Endothelial cell of umbilical vein (primary cell): ENCODE measurements around the gene SARS2.

Experiments
- EZH2 ChIP-seq: IDR thresholded peaks from 2 replicates; pipeline ENCODE4 v1.6.1; 2012; ENCODE audit warnings: borderline replicate concordance, low read depth, mild to moderate bottlenecking, moderate library complexity, low read length, inconsistent platforms; ENCODE audit not compliant: severe bottlenecking
- GATA2 ChIP-seq: IDR thresholded peaks from 2 replicates; pipeline ENCODE4 v1.7.0; 2011; ENCODE audit warnings: low read depth, mild to moderate bottlenecking, moderate library complexity, mixed read lengths, low read length; ENCODE audit not compliant: insufficient read length, insufficient read depth
- POLR2AphosphoS5 ChIP-seq: IDR thresholded peaks from 2 replicates; pipeline ENCODE4 v1.6.1; 2012; ENCODE audit warnings: low read depth, mild to moderate bottlenecking, control low read depth, low read length, moderate library complexity; ENCODE audit not compliant: insufficient read depth
- TF ChIP-seq, protein P1 (sequence below), 2 donors: IDR thresholded peaks; 1 replicate in 1 of 2; 2 replicates in 1 of 2; pipeline ENCODE4 v1.5.1; 2011; ENCODE audit warnings: low read length in 2 of 2, mild to moderate bottlenecking in 2 of 2, moderate library complexity in 2 of 2, control low read depth in 1 of 2, inconsistent platforms in 1 of 2, low read depth in 1 of 2; ENCODE audit not compliant: insufficient read depth in 1 of 2; ENCODE audit errors: extremely low read depth in 1 of 2
- TF ChIP-seq, protein P2 (sequence below): IDR thresholded peaks from 2 replicates; pipeline ENCODE4 v1.6.1; 2011; ENCODE audit not compliant: insufficient read depth, insufficient read length

DNA sequence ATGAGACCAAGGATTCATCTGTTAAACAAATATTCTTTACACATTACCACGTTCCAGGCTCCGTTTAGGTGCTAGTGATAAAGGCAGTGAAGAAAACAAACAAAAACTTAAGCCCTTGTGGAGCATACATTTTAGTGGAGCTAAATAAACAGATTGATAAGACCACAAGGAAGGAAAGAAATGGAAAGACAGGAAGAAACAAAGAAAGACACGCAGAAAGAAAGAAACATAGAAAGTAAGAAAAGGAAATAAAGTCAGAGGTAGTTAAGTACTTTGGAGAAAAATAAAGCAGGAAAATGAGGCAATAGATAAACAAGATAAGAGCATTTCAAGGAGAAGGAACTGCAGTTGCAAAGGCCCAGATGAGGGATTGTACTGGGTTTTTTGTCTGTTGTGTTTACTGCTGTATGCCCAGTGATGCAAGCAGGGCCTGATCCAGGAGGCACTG lies 29.8 kb downstream of the SARS2 start:
- TF ChIP-seq, protein P1, sequence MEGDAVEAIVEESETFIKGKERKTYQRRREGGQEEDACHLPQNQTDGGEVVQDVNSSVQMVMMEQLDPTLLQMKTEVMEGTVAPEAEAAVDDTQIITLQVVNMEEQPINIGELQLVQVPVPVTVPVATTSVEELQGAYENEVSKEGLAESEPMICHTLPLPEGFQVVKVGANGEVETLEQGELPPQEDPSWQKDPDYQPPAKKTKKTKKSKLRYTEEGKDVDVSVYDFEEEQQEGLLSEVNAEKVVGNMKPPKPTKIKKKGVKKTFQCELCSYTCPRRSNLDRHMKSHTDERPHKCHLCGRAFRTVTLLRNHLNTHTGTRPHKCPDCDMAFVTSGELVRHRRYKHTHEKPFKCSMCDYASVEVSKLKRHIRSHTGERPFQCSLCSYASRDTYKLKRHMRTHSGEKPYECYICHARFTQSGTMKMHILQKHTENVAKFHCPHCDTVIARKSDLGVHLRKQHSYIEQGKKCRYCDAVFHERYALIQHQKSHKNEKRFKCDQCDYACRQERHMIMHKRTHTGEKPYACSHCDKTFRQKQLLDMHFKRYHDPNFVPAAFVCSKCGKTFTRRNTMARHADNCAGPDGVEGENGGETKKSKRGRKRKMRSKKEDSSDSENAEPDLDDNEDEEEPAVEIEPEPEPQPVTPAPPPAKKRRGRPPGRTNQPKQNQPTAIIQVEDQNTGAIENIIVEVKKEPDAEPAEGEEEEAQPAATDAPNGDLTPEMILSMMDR (IDR thresholded peaks at IDR 0.05; ENCODE audit: extremely low read depth in 1 of 2, insufficient read depth in 1 of 2, low read depth in 1 of 2, low read length in 2 of 2): no peak
- no peak for TF ChIP-seq POLR2AphosphoS5
- TF ChIP-seq EZH2: no peak
- TF ChIP-seq, protein P2, sequence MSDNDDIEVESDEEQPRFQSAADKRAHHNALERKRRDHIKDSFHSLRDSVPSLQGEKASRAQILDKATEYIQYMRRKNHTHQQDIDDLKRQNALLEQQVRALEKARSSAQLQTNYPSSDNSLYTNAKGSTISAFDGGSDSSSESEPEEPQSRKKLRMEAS: no peak
- peak; percentile 73 for TF ChIP-seq GATA2
